HG03103 (cell line): ENCODE data around the gene FAM76B.
A peak's percentile ranks its signal among the peaks of the same experiment; 100 is the strongest.
"Not testable (repeated sequence)": the region's sequence is repeated elsewhere in the genome, so short reads cannot be mapped to it uniquely, and the experiment has no call there.

Experiments
- ATAC-seq: cut with Tn5 transposase; IDR thresholded peaks from one replicate; pipeline ENCODE4 v1.9.1; 2021; ENCODE audit warnings: low read depth; ENCODE audit not compliant: unreplicated experiment

The FAM76B gene

GRCh38 chr11:95789506-95790122, at the start of gene FAM76B:
FAM76B (minus strand) TSS chr11:95789782; CDS start chr11:95789478, 304 bp downstream.
- ATAC-seq = peak; percentile 58

- peak; percentile 90 for ATAC-seq
Measured at GRCh38 chr11:95835768-95836488, 46.3 kb upstream of the FAM76B start.

GRCh38 chr11:95835351-95835750, 45.8 kb upstream of the FAM76B start:
- no peak for ATAC-seq

- no peak for ATAC-seq
Measured at GRCh38 chr11:95833378-95833777, 43.8 kb upstream of the FAM76B start.

GRCh38 chr11:95832763-95833162, 43.2 kb upstream of the FAM76B start:
- no peak for ATAC-seq

GRCh38 chr11:95831198-95831883, 41.8 kb upstream of the FAM76B start:
- no peak for ATAC-seq

- ATAC-seq = no peak
Measured at GRCh38 chr11:95829580-95830259, 40.1 kb upstream of the FAM76B start.

- ATAC-seq = no peak
Measured at GRCh38 chr11:95827696-95828095, 38.1 kb upstream of the FAM76B start.

- ATAC-seq = no peak
Measured at GRCh38 chr11:95821640-95822039, 32.1 kb upstream of the FAM76B start.

- no peak for ATAC-seq
Measured at GRCh38 chr11:95816037-95816436, 26.5 kb upstream of the FAM76B start.

GRCh38 chr11:95811052-95811451, 21.5 kb upstream of the FAM76B start:
- not testable (repeated sequence) for ATAC-seq

GRCh38 chr11:95806464-95806863, 16.9 kb upstream of the FAM76B start:
- not testable (repeated sequence) for ATAC-seq

- ATAC-seq = no peak
Measured at GRCh38 chr11:95805869-95806268, 16.3 kb upstream of the FAM76B start.

- no peak for ATAC-seq
Measured at GRCh38 chr11:95803973-95804372, 14.4 kb upstream of the FAM76B start.

GRCh38 chr11:95802806-95803205, 13.2 kb upstream of the FAM76B start:
- ATAC-seq = no peak

GRCh38 chr11:95800438-95800837, 10.9 kb upstream of the FAM76B start:
- ATAC-seq = no peak

- ATAC-seq = no peak
Measured at GRCh38 chr11:95799546-95799945, 10.0 kb upstream of the FAM76B start.

GRCh38 chr11:95796501-95796900, 6.9 kb upstream of the FAM76B start:
- no peak for ATAC-seq

GRCh38 chr11:95795627-95796295, 6.2 kb upstream of the FAM76B start:
- no peak for ATAC-seq

- ATAC-seq = no peak
Measured at GRCh38 chr11:95794086-95794485, 4.5 kb upstream of the FAM76B start.

- no peak for ATAC-seq
Measured at GRCh38 chr11:95793116-95793515, 3.5 kb upstream of the FAM76B start.
